ENCODE measurements around the gene IFI44L.

- TF ChIP-seq CTCF (IDR thresholded peaks at IDR 0.05; ENCODE audit: borderline replicate concordance, extremely low read depth, low read length, poor library complexity, severe bottlenecking), result no peak
- TF ChIP-seq EZH2 (IDR thresholded peaks at IDR 0.05; ENCODE audit: borderline replicate concordance, low read depth, low read length, severe bottlenecking), result no peak
Measured at GRCh38 chr1:78647238-78647637, 27.0 kb downstream of the IFI44L start.

All from DND-41 (cell line).